MM.1S (cell line): Measurements from ENCODE around the gene SULT1C4.
A peak's percentile ranks its signal among the peaks of the same experiment; 100 is the strongest.
"Not testable (repeated sequence)": the region's sequence is repeated elsewhere in the genome, so short reads cannot be mapped to it uniquely, and the experiment has no call there.

Source experiments
- DNase-seq: peaks from one replicate; pipeline ENCODE4 v3.0.0-alpha.2; 2015
- H2AFZ ChIP-seq: fragments of 300-600 bp; sonication (generic); 2 replicates; pipeline ENCODE4 v1.6.0; 2016; ENCODE audit warnings: antibody characterized with exemption, low read length
- H3F3A ChIP-seq: fragments of 300-600 bp; sonication (generic); 2 replicates; pipeline ENCODE4 v1.6.1; 2016; ENCODE audit warnings: mild to moderate bottlenecking, antibody characterized with exemption, low read length, moderate library complexity, mixed read lengths; ENCODE audit not compliant: insufficient read depth
- H3K27ac ChIP-seq: fragments of 300-600 bp; sonication (generic); 2 replicates; pipeline ENCODE4 v1.5.1; 2016; ENCODE audit warnings: mild to moderate bottlenecking, low read length
- H3K27me3 ChIP-seq: fragments of 300-600 bp; sonication (generic); replicated peaks from 2 replicates; pipeline ENCODE4 v1.6.0; 2016; ENCODE audit warnings: low read length; ENCODE audit not compliant: insufficient read depth
- H3K36me3 ChIP-seq: fragments of 300-600 bp; sonication (generic); replicated peaks from 2 replicates; pipeline ENCODE4 v1.6.1; 2016; ENCODE audit warnings: mild to moderate bottlenecking, low read length, mixed read lengths; ENCODE audit not compliant: insufficient read depth
- H3K4me1 ChIP-seq: fragments of 300-600 bp; sonication (generic); 2 replicates; pipeline ENCODE4 v1.6.1; 2016; ENCODE audit warnings: low read length, mixed read lengths
- H3K4me2 ChIP-seq: fragments of 300-600 bp; sonication (generic); 2 replicates; pipeline ENCODE4 v1.6.0; 2016; ENCODE audit warnings: low read depth, low read length
- H3K4me3 ChIP-seq: fragments of 300-600 bp; sonication (generic); 2 replicates; pipeline ENCODE4 v1.5.1; 2016; ENCODE audit warnings: low read length, mixed read lengths
- H3K79me2 ChIP-seq: fragments of 300-600 bp; sonication (generic); 2 replicates; pipeline ENCODE4 v1.6.1; 2016; ENCODE audit warnings: mixed run types, low read length, mixed read lengths
- H3K9ac ChIP-seq: fragments of 300-600 bp; sonication (generic); 2 replicates; pipeline ENCODE4 v1.6.1; 2016; ENCODE audit warnings: low read length, mixed read lengths
- H3K9me2 ChIP-seq: fragments of 300-600 bp; sonication (generic); replicated peaks from 2 replicates; pipeline ENCODE4 v1.6.1; 2016; ENCODE audit warnings: mild to moderate bottlenecking, low read length, mixed read lengths; ENCODE audit not compliant: insufficient read depth
- H3K9me3 ChIP-seq: fragments of 300-600 bp; sonication (generic); replicated peaks from 2 replicates; pipeline ENCODE4 v1.6.1; 2016; ENCODE audit warnings: mild to moderate bottlenecking, low read length, mixed read lengths; ENCODE audit not compliant: insufficient read depth
- H4K20me1 ChIP-seq: fragments of 300-600 bp; sonication (generic); 2 replicates; pipeline ENCODE4 v1.6.1; 2016; ENCODE audit warnings: mild to moderate bottlenecking, low read length, moderate library complexity, mixed read lengths; ENCODE audit not compliant: insufficient read depth
- CTCF ChIP-seq: fragments of 300-600 bp; sonication (generic); IDR thresholded peaks from 2 replicates; pipeline ENCODE4 v1.5.1; 2016; ENCODE audit warnings: antibody characterized with exemption, low read length, mixed read lengths
- EZH2 ChIP-seq: fragments of 300-600 bp; sonication (generic); optimal IDR thresholded peaks from 2 replicates; pipeline ENCODE3; 2017; ENCODE audit warnings: low read depth, mild to moderate bottlenecking, antibody characterized with exemption, low read length, mixed read lengths
- EZH2phosphoT487 ChIP-seq: fragments of 300-600 bp; sonication (generic); IDR thresholded peaks from 2 replicates; pipeline ENCODE4 v1.6.1; 2018; ENCODE audit warnings: antibody characterized with exemption, low read length

Gene SULT1C4

GRCh38 chr2:108355906-108356734 lies 21.6 kb upstream of the SULT1C4 start:
- Histone ChIP-seq H3K9me3 (no peaks in the 10 kb centered on the region), H3K4me1 (peaks cover 14% of the 10 kb centered on the region), H3K36me3 (no peaks in the 10 kb centered on the region), H3K27ac (no peak overlapping the region), H3K4me2 (no peak overlapping the region), H3K9ac (no peak overlapping the region), H3F3A (peaks cover 6% of the 10 kb centered on the region; the same call in 1 of the 2 replicates), H3K27me3 (no peaks in the 10 kb centered on the region), H3K9me2 (no peaks in the 10 kb centered on the region), H4K20me1 (no peaks in the 10 kb centered on the region), H3K4me3 (no peak overlapping the region), H3K79me2 (no peaks in the 10 kb centered on the region), H2AFZ (no peak overlapping the region)
- no peak for DNase-seq
- TF ChIP-seq EZH2 (no peak), CTCF (no peak), EZH2phosphoT487 (no peak)

GRCh38 chr2:108359336-108359735 lies 18.4 kb upstream of the SULT1C4 start:
- not testable (repeated sequence) for H3K9me3 ChIP-seq, H3K36me3 ChIP-seq, H3K9ac ChIP-seq, H4K20me1 ChIP-seq, H3K9me2 ChIP-seq, H2AFZ ChIP-seq, H3K4me3 ChIP-seq, H3F3A ChIP-seq, H3K27me3 ChIP-seq, H3K79me2 ChIP-seq
- peak; percentile 65 for DNase-seq
- Histone ChIP-seq H3K4me1 (peaks cover 28% of the 10 kb centered on the region), H3K4me2 (peak overlapping the region; percentile 28; the same call in 1 of the 2 replicates), H3K27ac (peak overlapping the region; percentile 56; the same call in 1 of the 2 replicates)

GRCh38 chr2:108360776-108361468 lies 16.8 kb upstream of the SULT1C4 start:
- Histone ChIP-seq H3K9me2 (no peaks in the 10 kb centered on the region), H3K4me1 (peaks cover 31% of the 10 kb centered on the region), H3K4me3 (no peak overlapping the region), H2AFZ (no peak overlapping the region), H3K9ac (no peak overlapping the region), H3K36me3 (no peaks in the 10 kb centered on the region), H3K27ac (no peak overlapping the region), H3K9me3 (no peaks in the 10 kb centered on the region), H3F3A (peaks cover 6% of the 10 kb centered on the region), H4K20me1 (no peaks in the 10 kb centered on the region), H3K79me2 (no peaks in the 10 kb centered on the region), H3K27me3 (no peaks in the 10 kb centered on the region), H3K4me2 (no peak overlapping the region)
- no peak for TF ChIP-seq CTCF
- TF ChIP-seq EZH2phosphoT487 = no peak
- no peak for TF ChIP-seq EZH2
- no peak for DNase-seq
